VCaP (cell line): ENCODE results near the gene R3HDM2.

ENCODE experiments used
- H3K27ac ChIP-seq: fragments of 450-650 bp; 2 replicates; pipeline ENCODE4 v1.5.1; 2017
- TF ChIP-seq, protein P1 (sequence below): fragments of 450-650 bp; conservative IDR thresholded peaks from 2 replicates; pipeline ENCODE4 v1.5.1; 2017; ENCODE audit warnings: mild to moderate bottlenecking, moderate library complexity

R3HDM2 gene

DNA sequence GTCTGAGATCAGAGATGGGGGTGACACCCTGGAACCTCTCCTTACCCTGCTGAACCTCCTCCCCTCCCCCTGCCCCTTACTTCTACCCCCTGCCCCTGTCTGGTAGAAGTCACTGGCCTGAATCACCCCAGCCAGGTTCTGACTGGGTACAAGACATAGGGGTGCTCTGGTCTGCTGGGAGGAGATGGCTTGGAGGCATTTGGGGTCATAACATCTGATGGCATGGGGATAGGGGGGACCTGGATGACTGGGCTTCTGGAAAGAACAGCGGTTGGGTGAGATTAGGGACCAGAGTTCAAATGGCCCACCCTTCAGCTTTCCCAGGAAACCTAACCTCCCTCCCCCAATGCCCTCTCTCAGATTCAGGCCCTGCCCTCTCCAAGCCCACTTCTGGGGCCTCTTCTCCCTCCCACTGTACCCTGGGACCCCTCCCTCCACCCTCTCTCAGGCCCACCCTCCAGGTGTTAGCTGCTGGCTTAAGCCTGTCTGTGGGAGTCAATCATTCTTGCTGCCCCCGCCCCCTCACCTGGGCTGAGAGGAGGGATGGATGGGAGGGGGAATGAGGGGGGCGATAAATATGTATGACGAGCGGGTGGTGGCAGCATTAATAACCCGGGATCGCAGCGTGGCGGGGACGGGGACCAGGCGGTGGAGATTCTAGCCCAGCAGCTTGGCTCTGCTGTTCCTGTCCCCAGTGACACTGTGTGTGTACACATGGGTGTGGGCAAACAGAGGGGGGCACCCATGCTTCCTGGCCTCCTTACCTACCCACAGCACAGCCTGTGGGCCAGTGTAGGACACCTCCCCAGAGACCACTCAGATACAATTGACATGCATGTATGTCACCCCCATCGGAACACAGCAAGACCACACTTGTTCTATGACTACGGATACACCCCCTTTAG, 208.3 kb downstream of the R3HDM2 start:
- no peak overlapping the region for H3K27ac ChIP-seq
- TF ChIP-seq, protein P1, sequence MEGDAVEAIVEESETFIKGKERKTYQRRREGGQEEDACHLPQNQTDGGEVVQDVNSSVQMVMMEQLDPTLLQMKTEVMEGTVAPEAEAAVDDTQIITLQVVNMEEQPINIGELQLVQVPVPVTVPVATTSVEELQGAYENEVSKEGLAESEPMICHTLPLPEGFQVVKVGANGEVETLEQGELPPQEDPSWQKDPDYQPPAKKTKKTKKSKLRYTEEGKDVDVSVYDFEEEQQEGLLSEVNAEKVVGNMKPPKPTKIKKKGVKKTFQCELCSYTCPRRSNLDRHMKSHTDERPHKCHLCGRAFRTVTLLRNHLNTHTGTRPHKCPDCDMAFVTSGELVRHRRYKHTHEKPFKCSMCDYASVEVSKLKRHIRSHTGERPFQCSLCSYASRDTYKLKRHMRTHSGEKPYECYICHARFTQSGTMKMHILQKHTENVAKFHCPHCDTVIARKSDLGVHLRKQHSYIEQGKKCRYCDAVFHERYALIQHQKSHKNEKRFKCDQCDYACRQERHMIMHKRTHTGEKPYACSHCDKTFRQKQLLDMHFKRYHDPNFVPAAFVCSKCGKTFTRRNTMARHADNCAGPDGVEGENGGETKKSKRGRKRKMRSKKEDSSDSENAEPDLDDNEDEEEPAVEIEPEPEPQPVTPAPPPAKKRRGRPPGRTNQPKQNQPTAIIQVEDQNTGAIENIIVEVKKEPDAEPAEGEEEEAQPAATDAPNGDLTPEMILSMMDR = no peak

DNA sequence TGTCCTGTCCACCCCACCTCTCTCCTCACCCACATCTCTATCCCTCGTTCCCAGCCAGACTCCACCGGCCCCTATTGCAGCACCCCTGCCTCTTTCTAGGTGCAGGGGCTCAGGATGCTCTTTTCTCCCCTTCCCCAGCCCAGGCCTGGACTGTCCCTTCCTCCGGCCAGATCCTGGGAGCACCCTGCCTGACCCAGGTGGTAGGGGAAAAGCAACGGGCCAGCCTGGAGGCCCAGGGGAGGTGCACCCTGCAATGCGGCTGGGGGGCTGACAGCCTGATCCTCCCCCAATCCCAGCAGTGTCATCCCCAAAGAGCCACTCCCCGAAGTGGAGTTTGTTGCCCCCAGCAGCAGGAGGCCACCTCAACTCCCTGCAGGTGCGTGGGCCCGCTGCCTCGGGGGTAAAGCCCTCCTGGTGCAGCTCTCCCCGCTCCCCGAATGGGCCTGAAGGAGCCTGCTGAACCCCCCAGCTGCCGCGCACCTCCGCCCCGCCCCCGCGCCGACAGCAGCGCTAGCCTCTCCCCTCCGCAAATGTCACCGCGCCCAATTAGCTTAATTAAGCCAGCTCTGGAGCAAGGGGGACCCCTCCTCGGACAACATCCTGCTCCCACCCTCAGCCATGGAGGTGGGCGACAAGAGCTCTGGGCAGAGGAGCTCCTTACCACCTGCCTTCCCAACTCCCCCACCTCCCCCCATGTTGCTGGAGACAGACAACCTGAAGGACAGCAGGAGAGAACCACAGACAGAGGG, 209.5 kb downstream of the R3HDM2 start:
- H3K27ac ChIP-seq = no peak overlapping the region

GRCh38 chr12:57220770-57221168, 210.1 kb downstream of the R3HDM2 start:
- no peak overlapping the region for H3K27ac ChIP-seq
- TF ChIP-seq, protein P1 = no peak

More for the DNA sequence above, 209.5 kb downstream of the R3HDM2 start:
- TF ChIP-seq, protein P1 = no peak

- TF ChIP-seq, protein P1 = no peak
- no peak overlapping the region for H3K27ac ChIP-seq
Measured at GRCh38 chr12:57219993-57220754, 210.7 kb downstream of the R3HDM2 start.

- TF ChIP-seq, protein P1 = no peak
- peak overlapping the region; percentile 63 for H3K27ac ChIP-seq
Measured at GRCh38 chr12:57219205-57219992, 211.4 kb downstream of the R3HDM2 start.

DNA sequence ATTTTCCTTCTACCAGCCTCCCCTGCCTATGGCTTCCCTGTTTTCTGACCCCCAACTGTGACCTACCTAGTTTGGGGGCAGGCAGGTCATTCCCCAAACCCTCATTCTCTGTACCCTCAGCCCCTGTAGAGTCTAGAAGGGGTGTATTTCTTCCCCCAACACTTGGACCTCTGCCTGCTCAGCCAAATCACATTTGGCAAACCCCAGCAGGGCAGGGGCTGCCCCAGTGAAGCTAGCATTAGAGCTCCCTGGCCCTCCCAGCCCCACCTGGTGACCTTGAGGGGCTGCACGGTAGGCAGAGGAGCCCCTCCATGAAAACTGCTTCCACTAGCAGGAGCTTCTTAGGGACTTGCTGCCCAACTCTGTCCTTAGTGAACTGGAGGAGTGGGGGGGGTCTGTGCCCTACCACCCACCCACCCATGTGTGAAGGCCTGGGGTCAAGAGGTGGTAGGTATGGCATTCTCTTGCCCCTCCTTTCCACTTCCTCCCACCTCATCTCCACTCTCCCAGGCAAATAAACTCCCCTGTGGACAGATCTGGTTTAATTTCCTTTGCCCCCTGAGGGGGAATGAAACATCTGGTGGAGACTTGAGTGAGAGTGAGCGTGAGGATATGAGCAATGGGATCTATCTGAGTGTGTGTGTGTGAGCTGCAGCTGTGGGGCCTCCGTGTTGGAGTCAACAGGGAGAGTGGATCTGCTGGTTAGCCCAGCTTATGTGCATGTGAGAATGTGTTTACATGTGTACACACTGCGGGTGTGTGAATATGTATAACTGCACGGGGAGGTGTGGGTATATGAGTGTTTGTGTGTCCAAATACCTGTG, 212.6 kb downstream of the R3HDM2 start:
- H3K27ac ChIP-seq = peak overlapping the region; percentile 63
- TF ChIP-seq, protein P1 = no peak
